ENCODE measurements around the gene RNF220.

Gene RNF220

DNA sequence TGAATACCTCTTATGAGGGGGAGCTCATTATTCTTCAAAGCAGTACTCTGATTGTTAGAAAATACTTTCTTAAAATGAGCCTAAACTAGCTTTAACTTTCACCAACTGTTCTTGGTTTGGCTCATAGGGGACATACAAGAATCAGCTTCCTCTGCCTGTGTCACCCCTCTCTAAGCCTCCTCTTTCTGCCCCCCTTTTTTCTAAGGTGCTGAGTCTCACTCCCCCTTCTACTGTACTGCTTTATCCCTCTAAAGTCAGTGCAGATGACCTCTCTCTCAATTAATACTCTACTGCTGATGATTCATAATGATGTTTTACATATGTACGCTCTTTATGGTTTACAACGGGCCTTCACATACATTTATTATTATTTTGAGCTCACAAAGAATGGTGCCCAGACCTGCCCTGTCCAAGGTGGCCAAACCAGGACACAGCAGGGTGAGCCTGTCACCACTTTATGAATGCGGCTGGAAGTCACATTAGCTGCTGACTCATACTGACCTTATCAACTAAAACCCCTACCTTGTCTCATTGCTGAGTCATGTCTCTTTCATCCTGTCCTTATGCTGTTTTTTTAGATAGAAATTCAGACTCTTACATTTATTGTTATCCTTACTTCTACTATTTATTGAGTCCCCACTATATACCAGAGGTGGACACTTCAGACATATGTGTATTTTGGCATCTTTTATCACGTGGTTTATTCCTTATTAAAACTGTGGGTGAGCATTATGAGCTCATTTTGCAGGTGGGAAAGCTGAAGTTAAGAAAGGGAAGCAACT is 126.9 kb downstream of the RNF220 start:
- no peak overlapping the region for H3K27ac ChIP-seq
- TF ChIP-seq, protein P1, sequence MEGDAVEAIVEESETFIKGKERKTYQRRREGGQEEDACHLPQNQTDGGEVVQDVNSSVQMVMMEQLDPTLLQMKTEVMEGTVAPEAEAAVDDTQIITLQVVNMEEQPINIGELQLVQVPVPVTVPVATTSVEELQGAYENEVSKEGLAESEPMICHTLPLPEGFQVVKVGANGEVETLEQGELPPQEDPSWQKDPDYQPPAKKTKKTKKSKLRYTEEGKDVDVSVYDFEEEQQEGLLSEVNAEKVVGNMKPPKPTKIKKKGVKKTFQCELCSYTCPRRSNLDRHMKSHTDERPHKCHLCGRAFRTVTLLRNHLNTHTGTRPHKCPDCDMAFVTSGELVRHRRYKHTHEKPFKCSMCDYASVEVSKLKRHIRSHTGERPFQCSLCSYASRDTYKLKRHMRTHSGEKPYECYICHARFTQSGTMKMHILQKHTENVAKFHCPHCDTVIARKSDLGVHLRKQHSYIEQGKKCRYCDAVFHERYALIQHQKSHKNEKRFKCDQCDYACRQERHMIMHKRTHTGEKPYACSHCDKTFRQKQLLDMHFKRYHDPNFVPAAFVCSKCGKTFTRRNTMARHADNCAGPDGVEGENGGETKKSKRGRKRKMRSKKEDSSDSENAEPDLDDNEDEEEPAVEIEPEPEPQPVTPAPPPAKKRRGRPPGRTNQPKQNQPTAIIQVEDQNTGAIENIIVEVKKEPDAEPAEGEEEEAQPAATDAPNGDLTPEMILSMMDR (conservative IDR thresholded peaks at IDR 0.05), result no peak
- no peak for TF ChIP-seq ZFX (IDR thresholded peaks at IDR 0.05)

DNA sequence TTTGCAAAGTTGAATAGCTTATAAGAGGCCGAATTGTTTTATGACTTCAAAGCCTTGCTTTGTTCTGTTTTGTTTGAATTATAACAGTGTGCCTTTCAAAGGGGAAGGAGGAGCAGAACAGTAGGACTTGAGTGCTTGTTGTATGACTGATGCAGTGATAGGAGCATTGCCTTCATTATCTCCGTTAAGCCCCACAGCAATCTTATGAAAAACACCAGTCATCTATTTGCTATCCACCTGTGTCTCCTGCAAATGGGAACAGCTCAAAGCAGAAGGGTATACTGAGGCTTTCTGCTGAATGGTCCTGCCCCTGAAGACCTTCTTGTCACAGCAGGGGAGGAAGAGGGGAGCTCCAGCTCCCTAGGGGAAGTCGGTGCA is 127.5 kb downstream of the RNF220 start:
- TF ChIP-seq, protein P1 (conservative IDR thresholded peaks at IDR 0.05), result no peak
- TF ChIP-seq ZFX (IDR thresholded peaks at IDR 0.05), result no peak
- no peak overlapping the region for H3K27ac ChIP-seq

DNA sequence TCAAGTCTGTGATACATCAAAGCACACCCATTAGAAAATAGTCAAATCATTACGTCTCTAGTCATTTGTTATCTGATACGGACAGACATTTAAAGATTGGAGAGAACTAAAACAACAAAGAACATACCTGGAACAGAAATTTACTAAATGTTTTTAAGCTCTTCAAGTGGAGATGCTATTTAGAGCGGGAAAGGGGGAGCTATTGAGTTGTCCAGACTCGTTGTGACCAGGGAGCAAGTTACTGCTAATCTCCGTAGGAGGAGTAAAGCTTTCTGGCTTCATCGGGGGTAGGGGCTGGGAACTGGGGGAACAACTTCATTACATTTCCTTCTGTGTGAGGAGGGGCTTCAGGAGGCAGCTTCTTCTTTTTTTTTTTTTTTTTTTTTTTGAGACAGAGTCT is 129.7 kb downstream of the RNF220 start:
- no peak overlapping the region for H3K27ac ChIP-seq
- TF ChIP-seq, protein P1 (conservative IDR thresholded peaks at IDR 0.05), result no peak
- TF ChIP-seq ZFX (IDR thresholded peaks at IDR 0.05), result no peak

DNA sequence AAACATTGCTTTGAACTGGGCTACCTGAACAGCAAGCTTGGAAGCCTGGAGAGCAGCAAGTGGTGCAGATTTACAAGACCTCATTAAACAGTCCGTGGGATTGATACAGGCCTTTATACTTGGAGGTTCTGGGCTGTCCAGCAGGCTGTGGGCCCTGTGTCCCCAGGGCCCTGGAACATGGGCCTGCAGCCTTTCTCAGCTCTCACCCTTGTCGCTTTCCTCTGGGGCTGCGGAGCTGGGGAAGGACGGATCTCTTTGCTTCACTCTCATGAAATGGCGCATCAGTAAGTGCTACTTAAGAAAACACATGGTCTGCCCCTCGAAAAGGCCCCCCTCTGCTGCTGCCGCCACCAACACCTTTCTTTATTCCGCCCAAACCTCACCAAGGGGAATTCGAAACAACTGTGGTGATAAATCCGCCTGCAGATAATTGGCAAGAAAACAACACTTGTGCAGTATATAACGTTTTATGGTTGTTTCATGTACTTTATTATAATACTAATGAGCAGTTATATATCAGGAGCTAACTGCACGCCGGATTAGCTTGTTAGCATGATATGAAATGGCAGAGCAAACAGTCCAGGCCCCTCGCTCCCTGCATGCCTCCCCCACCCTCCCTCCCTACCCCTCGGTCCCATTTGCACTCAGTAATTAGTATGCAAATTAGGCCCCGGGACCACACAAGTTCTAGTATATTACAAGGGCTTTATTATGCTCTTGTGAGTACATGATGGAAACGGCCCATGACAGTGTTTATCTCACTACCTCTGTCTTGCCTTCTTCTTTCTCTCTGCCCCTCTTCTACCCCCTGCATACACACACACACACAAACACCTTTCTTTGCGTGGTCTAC is 131.5 kb downstream of the RNF220 start:
- H3K27ac ChIP-seq, result no peak overlapping the region
- TF ChIP-seq, protein P1 (conservative IDR thresholded peaks at IDR 0.05), result no peak
- TF ChIP-seq ZFX (IDR thresholded peaks at IDR 0.05), result no peak

DNA sequence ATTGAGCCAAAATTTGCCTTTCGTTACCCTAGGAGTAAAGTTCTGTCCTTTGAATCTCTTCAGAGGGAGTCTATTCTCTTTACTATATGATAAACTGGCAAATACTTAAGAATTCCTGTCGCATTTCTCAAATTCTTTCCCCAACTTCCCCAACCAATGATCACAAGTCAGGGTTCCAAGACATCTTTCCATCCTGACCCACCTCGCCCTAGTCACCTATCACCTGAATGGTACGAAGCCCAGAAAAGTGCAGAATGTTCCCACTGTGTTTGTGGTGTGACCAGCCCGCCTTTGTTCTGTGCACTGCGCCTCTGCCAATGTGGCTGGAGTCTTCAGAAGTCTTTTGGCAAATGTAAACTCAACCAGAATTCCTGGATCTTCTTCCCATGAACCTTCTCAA is 132.5 kb downstream of the RNF220 start:
- TF ChIP-seq ZFX (IDR thresholded peaks at IDR 0.05), result no peak
- TF ChIP-seq, protein P1 (conservative IDR thresholded peaks at IDR 0.05), result no peak
- H3K27ac ChIP-seq, result no peak overlapping the region

DNA sequence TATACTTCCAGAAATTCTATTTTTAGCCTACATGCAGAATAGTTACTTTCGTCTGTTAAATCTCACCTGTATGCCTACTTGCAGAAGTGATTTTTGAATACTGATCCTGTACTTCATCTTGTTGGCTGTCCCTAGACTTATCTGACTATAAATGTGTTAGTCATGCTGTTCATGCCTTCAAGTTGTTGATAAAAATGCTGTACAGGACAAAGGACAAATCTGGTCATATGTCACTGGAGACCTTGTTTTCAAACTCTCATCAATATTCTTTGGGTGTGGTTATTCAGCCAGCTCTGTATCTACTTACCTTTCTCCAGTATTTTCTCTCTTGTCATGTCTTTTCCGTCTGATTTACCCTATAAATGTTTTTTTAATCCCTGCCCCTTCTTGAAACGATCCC is 132.9 kb downstream of the RNF220 start:
- no peak overlapping the region for H3K27ac ChIP-seq
- no peak for TF ChIP-seq ZFX (IDR thresholded peaks at IDR 0.05)
- TF ChIP-seq, protein P1 (conservative IDR thresholded peaks at IDR 0.05), result no peak

Measured in C4-2B (cell line).